ENCODE measurements around the gene SPEM1.
"Not testable (repeated sequence)": the region's sequence is repeated elsewhere in the genome, so short reads cannot be mapped to it uniquely, and the experiment has no call there.

SPEM1 gene

DNA sequence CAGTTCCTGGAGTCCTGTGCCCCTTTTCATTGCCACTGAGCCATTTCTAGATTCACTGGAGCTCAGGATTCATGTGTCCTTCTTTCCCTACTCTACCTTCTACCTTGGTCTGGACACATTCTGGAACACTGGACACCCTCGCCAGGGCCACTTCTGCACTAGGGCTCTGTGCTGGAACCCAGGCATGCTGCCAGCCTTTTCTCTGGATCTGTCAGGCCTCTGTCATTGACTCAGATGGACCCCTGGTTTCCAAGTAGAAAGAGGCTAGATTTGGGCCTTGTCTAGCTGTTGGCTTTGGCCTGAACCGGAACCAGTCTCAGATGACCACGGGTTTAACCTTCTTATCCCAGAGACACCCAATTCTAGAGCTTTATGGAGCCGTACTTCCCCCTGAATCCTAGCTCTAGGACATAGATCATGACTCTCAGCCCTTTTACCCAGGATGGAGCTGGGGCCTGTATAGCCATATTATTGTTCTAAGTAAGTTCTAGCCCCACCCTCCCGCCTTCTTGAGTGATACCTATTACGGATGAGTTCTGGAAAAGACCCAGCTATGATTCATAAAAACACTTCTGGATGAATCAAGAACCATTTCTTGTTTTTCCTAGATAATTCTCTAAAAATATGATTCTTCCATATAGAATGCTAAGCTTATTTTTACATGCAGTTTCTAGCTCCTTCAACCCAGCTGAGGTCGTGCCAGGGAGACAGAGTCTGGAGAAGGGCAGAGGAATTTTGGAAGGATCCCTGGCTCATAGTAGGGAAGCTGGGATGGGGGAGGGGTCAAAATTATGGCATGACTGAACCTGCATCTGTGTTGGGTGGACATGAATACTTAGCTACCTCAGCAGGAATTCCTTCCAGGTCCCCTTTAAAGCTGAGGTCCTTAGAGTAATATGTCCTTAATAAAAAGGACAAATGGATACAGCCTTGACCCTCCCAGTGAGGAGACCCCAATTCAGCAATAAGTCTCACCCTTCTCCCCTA, 23.7 kb downstream of the SPEM1 start:
- no peak for DNase-seq

DNA sequence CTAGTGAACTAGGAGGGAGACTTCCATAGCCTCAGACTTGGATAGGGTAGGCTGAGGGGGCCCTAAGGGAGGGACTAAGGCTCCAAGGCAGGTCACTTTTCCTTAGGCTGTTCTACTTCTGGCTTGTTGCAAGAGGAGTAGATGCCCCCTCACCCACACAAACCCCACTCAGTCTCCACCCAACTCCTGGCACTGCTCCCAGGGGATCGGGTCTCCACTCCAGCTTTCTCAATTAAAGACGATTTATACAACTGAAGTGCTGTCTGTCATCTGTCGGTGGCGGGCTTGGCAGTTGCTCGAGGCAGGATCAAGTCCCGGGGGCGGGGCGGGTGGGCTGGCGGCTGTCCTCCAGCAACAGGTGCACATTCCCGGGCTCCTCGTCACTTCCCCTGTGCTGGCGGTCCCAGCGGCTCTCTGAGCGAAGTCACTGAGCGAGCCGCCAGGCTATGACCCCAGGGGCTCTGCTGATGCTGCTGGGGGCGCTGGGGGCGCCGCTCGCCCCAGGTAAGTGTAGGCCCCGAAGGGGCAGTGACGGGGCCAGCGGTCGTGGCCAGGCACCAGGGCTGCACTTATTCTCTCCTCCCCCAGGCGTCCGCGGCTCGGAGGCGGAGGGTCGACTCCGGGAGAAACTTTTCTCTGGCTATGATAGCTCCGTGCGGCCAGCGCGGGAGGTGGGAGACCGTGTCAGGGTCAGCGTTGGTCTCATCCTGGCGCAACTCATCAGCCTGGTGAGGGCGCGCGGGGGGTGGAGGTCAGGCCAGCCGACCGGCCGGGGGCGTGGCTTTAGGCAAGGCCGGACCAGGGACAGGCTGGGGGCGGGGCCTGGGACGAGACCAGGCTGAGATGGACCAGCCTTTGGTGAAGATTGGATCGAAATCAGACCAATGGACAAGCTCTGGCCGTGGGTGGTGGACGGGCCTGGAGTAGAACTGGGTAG, 24.8 kb downstream of the SPEM1 start, which contains the start of gene CHRNB1:
Gene CHRNB1 (plus strand): TSS at position 380 of the 937 bp plus-strand sequence. CDS start 67 bp downstream, at position 447.
- peak; percentile 26 for DNase-seq

DNA sequence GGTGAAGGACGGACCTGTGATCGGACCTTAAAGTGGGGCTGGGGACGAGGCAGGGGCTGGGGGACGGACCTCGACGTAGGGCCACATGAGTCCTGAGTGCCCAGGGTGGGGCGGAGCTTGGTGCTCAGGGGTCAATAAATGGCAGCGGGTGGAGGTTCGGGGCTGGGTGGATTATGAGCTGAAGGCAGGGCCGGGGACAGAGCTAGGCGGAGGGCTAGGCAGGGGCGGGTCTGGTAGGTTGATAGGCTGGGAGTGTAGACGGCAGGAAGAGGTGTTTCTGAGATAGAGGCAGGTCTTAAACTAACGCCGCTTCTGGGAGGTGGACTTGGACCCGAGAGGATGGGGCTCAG, 25.5 kb downstream of the SPEM1 start:
- peak; percentile 50 for DNase-seq

DNA sequence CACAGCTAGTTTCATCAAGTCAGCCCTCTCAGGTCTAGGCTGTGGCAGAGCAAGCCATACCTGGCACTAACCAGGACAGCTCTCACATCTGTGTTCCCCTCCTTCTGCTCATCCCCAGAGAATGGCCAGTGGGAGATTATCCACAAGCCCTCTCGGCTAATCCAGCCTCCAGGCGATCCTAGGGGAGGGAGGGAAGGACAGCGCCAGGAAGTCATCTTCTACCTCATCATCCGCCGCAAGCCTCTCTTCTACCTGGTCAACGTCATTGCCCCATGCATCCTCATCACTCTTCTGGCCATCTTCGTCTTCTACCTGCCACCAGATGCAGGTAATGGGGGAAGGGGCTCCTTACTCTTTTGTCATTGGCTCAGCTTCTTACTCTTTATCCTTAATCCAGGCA, 28.3 kb downstream of the SPEM1 start:
- DNase-seq, result no peak

DNA sequence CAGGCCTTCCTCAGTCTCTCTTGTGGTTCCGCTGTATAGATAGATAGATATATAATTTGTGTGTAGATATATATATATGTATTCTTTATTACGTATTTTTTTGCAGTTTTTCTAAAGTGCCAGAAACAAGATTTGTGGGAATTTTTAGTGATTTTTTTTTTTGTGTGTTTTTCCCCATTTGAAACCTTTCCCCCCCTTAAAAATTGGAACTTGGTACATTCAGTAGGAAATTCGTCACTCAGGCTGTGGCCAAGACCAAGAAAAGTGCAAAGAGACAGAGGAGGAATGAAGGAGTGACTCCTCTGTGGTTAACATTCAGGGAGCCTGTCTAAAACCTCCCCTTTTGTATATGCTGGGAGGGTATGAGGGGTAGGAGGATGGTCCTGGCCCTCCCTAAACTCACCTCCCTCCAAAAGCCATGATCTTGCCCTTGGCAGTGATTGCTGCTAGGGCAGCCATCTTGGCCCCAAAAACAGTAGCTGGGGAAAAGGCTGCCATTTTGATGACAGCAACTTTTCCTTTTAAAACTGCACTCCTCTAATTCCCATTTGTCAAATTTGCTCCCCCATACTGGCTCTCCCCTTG, 39.9 kb downstream of the SPEM1 start:
- no peak for DNase-seq

DNA sequence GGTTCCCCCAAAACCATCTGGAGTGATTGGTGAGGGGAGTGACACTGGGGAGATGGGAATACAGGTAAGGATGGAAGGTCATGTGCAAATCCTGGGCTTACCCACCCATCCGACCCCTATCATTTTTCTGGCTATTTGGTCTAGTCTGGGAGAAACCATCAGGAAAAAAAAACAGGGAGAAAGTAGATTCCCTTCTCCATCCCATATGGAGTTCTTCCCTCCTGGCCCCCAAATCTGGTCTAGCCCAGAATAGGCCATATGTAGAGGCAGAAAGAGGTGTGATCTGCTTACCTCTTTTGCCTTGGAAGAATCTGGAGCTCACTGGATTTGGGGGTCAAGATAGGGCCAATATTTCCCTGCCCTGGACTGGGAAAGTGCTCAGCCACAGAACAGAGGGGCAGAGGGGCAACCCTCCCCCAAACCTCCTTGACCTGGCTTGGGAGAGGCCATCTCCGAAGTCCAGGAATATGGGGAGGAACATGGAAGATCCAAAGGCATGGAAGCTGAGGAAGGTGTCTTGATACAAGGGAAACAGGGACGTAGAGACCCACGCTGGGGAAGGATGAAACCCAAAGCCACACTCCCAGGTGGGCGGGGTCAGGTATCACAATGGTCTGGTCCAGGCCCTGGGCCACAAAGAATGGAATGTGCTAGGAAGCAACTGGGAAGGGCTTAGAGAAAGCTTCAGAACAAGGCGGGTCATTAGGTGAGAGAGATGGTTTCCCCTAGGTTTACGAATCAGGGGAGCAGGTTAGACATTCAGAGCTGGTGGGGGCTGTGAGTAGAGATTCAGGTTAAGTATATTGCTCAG, 40.9 kb downstream of the SPEM1 start:
- no peak for DNase-seq

DNA sequence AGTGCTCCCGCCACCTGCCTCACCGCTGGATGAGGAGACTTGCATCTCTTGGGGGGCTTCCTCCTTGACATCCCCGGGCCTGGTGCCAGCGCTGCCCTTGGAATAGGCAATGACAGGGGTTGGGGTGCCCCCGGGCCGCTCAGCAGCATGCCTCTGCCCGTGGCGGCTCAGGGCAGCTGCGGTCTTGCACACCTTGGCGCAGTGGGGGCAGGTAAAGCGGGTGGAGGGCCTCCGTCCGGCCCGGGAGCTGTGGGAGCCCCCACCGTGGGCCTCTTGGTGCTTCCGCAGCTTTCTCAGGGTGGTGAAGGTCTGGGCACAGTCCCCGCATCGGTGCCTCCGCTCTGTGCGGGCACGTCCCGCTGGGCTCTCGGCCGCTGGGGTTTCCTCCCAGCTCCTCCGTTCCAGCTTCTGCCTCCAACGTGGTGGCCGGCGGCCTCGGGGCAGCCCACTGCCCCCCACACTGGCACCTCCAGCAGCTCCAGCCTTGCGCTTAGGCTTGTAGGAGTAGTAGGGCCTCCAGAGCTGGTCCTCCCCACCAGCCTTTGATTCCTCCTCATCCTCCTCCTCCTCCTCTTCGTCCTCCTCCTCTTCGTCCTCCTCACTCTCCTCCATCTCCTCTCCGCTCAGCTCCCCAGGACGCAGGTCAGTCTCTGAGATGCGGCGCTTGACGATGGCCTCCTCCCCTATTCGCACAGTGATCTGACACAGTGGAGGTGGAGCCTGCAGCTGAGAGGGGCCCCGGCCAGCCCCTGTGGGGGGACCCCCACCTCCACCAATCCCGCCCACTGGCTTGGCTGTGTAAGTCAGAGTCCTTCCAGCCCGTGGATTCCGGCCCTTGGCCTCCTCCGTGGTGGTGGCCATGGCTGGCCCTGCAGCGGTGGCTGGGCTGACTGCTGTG, 42.6 kb downstream of the SPEM1 start:
- DNase-seq, result no peak

DNA sequence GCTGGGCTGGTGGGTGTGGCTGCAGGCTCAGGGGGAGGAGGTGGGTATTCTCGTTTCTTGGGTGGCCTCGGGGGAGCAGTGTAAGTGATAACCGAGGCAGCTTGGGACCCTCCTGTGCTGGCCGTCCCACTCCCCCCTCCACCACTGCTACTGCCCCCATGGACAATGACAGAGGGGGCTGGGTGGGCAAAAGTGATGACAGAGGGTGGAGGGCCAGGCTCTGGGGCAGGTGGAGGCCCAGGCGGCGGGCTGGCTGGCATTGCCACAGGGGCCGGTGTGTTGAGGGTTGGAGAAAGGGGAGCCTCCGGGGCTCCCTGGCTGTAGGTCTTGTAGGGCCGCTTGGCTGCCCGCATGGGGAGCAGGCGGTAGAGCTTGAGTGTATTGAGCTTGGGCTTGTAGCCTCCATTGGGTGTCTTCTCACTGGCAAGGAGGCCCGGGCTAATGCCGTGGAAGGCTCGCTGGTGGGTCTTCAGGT, 43.3 kb downstream of the SPEM1 start:
- no peak for DNase-seq

DNA sequence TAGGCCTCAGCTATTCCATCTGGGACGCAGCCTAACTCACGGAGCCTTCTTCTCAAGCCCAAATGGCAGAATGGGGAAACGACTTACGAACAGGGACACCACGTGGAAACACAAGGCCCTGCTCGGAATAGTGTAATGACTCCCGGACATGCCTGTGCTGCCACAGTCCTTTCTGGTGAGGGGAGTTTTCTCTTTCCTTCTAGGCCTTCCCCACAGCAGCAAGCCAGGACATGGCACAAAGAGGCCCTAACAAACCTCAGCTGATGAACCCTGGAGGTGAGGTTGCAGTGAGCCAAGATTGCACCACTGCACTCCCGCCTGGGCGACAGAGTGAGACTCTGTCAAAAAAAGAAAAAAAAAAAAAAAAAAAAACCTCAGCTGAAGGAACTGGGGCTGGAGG, 44.0 kb downstream of the SPEM1 start:
- no peak for DNase-seq

DNA sequence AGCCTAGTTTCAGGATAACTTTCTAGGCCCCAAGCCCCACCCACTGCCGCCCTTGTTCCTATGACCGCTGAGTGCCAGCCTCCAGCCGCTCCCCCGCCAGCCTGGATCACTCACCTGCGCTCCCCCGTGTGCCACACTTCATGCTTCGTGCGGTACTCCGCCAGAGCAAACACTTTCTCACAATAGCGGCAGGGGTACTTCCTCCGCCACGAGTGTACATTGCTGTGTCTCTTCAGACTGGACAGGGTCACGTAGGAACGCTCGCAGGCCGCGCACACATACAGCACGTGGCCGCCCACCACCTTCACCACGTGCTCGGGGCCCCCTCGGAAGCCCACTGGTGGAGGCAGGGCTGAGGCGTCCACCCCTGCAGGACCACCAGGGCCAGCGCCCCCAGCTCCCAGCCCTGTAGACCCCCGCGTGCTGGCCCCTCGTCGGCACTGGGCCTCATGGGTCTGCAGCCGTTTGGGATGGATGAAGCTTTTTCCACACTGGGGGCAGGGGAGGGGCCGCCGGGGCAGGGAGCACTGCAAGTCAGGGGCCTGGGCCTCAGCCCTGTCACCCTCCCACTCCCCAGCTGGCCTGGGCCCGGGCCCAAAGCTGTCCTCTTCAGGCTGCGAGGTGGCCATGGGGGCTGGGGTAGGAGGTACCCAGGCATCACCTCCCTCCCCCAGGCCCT, 45.6 kb downstream of the SPEM1 start:
- DNase-seq, result no peak

DNA sequence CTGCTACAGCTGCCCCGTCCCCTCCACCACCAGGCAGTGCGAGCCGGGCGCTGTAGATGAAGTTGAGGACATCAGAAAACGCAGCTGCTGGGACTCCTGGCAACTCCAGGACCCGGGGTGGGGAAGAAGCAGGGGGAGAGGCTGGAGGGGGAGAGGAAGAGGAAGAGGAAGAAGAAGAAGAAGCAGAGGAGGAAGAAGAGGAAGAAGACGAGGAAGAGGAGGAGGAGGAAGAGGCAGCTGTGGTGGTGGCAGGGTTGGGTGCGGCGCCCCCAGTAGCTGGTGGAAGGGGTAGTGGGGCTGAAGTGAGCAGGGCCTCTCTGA, 46.2 kb downstream of the SPEM1 start:
- no peak for DNase-seq

DNA sequence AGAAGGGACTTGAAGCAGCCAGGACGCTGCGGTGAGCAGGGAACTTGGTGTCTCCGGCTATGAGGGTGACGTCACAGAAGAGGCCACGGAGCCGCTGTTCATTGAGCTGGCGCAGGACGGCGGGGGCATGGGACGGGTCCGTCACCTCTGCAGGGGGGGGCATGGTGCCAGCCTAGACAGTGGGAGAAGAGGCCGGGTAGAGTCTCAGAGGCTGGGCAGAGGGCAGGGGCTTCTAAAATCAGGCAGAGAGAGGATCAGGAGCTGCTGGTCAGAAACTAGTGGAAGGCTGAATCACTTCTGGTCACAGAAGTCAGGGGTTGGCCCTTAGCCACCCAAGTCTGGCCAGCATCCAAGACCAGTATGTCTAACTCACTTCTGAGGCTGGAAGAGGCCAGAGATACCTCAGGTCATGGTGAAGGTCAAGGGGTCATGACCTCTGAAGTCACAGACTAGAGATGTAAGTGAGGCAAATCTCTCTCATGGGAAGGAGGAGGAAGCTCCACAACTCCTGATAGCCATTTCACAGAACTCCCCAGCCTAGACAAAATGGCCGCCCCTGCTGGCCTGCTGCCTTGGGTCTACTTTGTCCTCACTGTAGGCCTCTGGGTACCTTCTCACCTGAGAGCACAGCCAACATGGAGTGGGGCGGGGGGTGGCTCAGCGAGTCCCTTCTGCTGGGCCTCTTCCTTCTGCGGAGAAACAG, 46.7 kb downstream of the SPEM1 start:
- DNase-seq, result no peak

DNA sequence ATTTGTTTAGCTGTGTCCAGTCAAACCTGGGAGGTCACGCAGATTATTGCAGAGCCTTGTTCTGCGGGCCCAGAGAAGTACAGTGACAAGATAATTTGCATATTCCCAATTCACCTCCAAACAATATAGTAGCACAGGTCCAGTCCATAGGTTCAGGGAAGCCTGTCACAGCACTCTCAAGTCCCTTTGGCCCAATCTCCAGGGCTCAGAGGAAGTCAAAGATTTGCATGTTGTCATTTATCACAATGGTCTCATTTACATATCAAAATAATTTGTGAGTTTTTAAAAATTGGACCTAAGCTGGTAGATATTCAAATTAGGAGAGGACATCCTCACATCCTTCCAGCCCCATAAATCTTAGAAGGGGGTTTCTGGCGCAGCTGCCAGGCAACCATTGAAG, 47.4 kb downstream of the SPEM1 start:
- DNase-seq, result no peak

DNA sequence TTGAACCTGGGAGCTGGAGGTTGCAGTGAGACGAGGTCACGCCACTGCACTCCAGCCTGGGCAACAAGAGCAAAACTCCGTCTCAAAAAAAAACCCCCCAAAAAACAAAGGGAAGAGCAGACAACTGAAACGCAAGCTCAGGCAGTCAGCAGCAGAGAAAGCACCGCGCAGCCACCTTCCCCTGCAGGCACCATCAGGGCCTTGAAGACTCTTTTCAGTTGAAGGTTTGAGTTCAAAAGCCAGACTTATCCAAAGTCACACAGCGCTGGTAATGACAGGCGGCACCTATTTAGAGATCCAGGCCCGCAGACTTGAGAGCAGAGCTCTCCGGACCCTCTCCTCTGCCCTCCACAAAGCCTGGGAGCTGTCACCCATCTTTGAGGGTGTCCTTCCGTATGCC, 48.2 kb downstream of the SPEM1 start:
- DNase-seq, result no peak

DNA sequence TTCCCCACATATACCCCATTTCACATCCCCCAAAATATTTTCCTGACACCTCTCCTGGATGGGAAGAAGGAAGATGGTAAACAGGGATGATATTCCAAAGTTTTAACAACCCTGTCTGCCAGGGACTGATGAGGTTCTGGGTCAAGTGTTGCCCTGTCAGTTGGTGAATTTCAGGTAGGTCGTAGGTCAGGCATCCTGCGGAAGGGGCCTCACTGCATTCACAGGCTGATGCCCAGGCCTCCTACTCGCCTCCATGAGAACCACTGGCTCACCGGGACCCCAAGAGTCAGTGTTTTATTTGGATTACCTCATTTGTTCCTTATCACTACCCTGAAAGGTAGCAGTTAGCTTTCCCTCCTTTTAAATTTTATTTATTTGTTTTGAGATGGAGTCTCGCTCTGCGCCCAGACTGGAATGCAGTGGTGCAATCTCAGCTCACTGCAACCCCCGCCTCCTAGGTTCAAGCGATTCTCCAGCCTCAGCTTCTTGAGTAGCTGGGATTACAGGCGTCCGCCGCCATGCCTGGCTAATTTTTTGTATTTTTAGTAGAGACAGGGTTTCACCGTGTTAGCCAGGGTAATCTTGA, 48.8 kb downstream of the SPEM1 start:
- no peak for DNase-seq

DNA sequence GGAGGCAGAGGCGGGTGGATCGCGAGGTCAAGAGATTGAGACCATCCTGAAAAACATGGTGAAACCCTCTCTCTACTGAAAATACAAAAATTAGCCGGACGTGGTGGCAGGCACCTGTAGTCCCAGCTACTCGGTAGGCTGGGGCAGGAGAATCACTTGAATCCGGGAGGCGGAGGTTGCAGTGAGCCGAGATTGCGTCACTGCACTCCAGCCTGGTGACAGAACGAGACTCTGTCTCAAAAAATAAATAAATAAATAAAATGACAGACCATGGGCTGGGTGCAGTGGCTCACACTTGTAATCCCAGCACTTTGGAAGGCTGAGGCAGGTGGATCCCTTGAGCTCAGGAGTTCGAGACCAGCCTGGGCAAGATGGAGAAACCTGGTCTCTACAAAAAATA, 49.7 kb downstream of the SPEM1 start:
- DNase-seq, result not testable (repeated sequence)

DNA sequence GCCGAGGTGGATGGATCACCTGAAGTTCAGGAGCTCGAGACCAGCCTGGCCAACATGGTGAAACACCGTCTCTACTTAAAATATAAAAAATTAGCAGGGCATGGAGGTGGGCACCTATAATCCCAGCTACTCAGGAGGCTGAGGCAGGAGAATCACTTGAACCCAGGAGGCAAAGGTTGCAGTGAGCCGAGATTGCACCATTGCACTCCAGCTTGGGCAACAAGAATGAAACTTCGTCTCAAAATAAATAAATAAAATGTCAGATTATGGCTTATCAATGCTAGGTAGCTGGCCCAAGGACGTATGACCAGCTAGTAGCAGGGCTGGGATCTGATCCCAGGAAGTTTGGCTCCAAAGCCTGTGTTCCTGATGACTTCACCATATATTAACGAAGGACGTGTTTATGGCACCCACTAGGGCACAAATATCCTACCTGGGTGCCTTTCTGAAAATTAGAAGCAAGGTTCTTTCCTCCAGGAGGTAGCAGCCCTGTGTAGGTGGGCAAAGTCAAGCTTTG, 50.4 kb downstream of the SPEM1 start:
- not testable (repeated sequence) for DNase-seq
